K562 (cell line): ENCODE data around the gene CNDP1. TPM values are rescaled to one million over a fixed set of nuclear protein-coding genes. Genes with fewer than 3 reads are reported as not detected.

Experiments used
- ATAC-seq: fragments of 200-7000 bp; cut with Tn5 transposase; 3 replicates; pipeline ENCODE4 v1.9.1; 2020; ENCODE audit warnings: moderate library complexity
- BruUV-seq: library from RNA; stranded (reverse); fragments of 400-500 nt; replicated peaks from 2 replicates; lab custom pipeline; 2021; lab: Mats Ljungman, UMichigan
- CTCF ChIA-PET: fragments of 300-600 bp; formaldehyde crosslinking; extraction: SDS; loops from one replicate; lab custom pipeline; 2021; ENCODE audit warnings: low intra/inter-chr PET ratio; lab: Yijun Ruan, JAX
- POLR2A ChIA-PET: fragments of 300-600, 350-650 bp; sonication (Branson Sonifier 250); formaldehyde crosslinking; extraction: SDS; loops from one replicate; lab custom pipeline; 2021; ENCODE audit warnings: antibody characterized with exemption, inconsistent platforms; lab: Yijun Ruan, JAX
- DNase-seq, 4 experiments: peaks; one replicate each; pipeline versions ENCODE4 v3.0.0 to v3.0.0-alpha.2; 2011 to 2018; ENCODE audit warnings: low spot score in 3 of 4, mixed read lengths in 3 of 4; ENCODE audit errors: extremely low read depth in 1 of 4
- FAIRE-seq: peaks from 2 replicates; lab custom pipeline; 2011; peaks lifted over from hg19 to GRCh38; lab: Jason Lieb, UNC
- H2AFZ ChIP-seq: 2 replicates; pipeline ENCODE4 v1.6.0; 2011; ENCODE audit warnings: low read depth, low read length, control low read depth, inconsistent platforms
- H3K27ac ChIP-seq: fragments of 200-600 bp; 3 replicates; pipeline ENCODE4 v1.8.0; 2011; ENCODE audit warnings: low read depth, mild to moderate bottlenecking, control low read depth, inconsistent platforms, low read length, moderate library complexity, mixed read lengths; ENCODE audit errors: extremely low read depth
- H3K27me3 ChIP-seq, 2 experiments: fragments of 300-600 bp in 1 of 2; 2 replicates in 1 of 2; 3 replicates in 1 of 2; pipeline versions ENCODE4 v1.6.0 to v1.8.0; 2011; ENCODE audit warnings: inconsistent platforms in 2 of 2, low read length in 2 of 2, mild to moderate bottlenecking in 1 of 2, mixed read lengths in 1 of 2, moderate library complexity in 1 of 2; ENCODE audit not compliant: control insufficient read depth in 2 of 2, insufficient read depth in 2 of 2
- H3K36me3 ChIP-seq: fragments of 300-600 bp; 3 replicates; pipeline ENCODE4 v1.8.0; 2011; ENCODE audit warnings: mild to moderate bottlenecking, low read length, inconsistent platforms; ENCODE audit not compliant: control insufficient read depth, insufficient read depth
- H3K4me1 ChIP-seq, 2 experiments: fragments of 200-600 bp in 1 of 2; replicated peaks in 1 of 2; 2 replicates in 1 of 2; 3 replicates in 1 of 2; pipeline versions ENCODE4 v1.5.1 to v1.8.0; 2011; ENCODE audit warnings: inconsistent platforms in 2 of 2, low read length in 2 of 2, mild to moderate bottlenecking in 1 of 2, mixed read lengths in 1 of 2, moderate library complexity in 1 of 2; ENCODE audit not compliant: control insufficient read depth in 2 of 2, insufficient read depth in 2 of 2
- H3K4me2 ChIP-seq: 2 replicates; pipeline ENCODE4 v1.6.1; 2011; ENCODE audit warnings: low read length, control low read depth, inconsistent platforms, mixed read lengths; ENCODE audit not compliant: insufficient read depth
- H3K4me3 ChIP-seq: fragments of 200-600 bp; sonication (generic), shearing (Covaris generic); 2 replicates; pipeline ENCODE4 v1.5.1; 2016; ENCODE audit warnings: control low read depth, inconsistent platforms
- H3K79me2 ChIP-seq: fragments of 200-600 bp; 3 replicates; pipeline ENCODE4 v1.8.0; 2011; ENCODE audit warnings: low read length, inconsistent platforms; ENCODE audit not compliant: control insufficient read depth, insufficient read depth
- H3K9ac ChIP-seq, 2 experiments: 2 replicates each; pipeline versions ENCODE4 v1.6.0 to v1.6.1; 2011; ENCODE audit warnings: low read depth in 2 of 2, low read length in 2 of 2, control low read depth in 1 of 2, inconsistent platforms in 1 of 2, mild to moderate bottlenecking in 1 of 2, mixed read lengths in 1 of 2; ENCODE audit not compliant: insufficient read depth in 1 of 2
- H3K9me1 ChIP-seq: one replicate; pipeline ENCODE4 v1.6.0; 2011; ENCODE audit warnings: inconsistent platforms, mild to moderate bottlenecking, low read length, moderate library complexity; ENCODE audit not compliant: control insufficient read depth, insufficient read depth
- H3K9me3 ChIP-seq: replicated peaks from 2 replicates; pipeline ENCODE4 v1.5.1; 2011; ENCODE audit warnings: low read depth, low read length, inconsistent platforms; ENCODE audit not compliant: control insufficient read depth, insufficient read depth
- H4K20me1 ChIP-seq: replicated peaks from 2 replicates; pipeline ENCODE4 v1.6.1; 2011; ENCODE audit warnings: low read length, inconsistent platforms, mixed read lengths; ENCODE audit not compliant: control insufficient read depth, insufficient read depth
- NFE2 ChIP-seq: IDR thresholded peaks from 2 replicates; pipeline ENCODE4 v1.6.1; 2014; ENCODE audit warnings: antibody characterized with exemption, low read depth
- ZNF121 ChIP-seq: sonication (generic); formaldehyde crosslinking; conservative IDR thresholded peaks from 2 replicates; pipeline ENCODE4 v1.8.0; 2022; ENCODE audit warnings: missing genetic modification reagents
- WGBS: fragments of 100-300 bp; shearing (Covaris generic); methylation state at CpG from one replicate; pipeline ENCODE4 v1.1.6; 2016; ENCODE audit warnings: low coverage, mixed read lengths; ENCODE audit not compliant: insufficient coverage; ENCODE audit errors: missing lambda C conversion rate; 5-methylcytosine and 5-hydroxymethylcytosine counted together
- in situ Hi-C: fragments of 300-500 bp; cut with MboI; formaldehyde crosslinking; loops from 4 replicates; pipeline ENCODE4 v1.15.0; 2018; ENCODE audit warnings: inconsistent platforms, mixed read lengths
- intact Hi-C: fragments of 100-400 bp; cut with micrococcal nuclease; formaldehyde crosslinking; loops from 2 replicates; pipeline ENCODE4 v1.14.2; 2022
- polyA plus RNA-seq, 8 experiments: library from polyadenylated mRNA; depleted of rRNA in 4 of 8; stranded (reverse) in 5 of 8; unstranded in 3 of 8; fragments of >200 nt; fragmentation: Nextera tagmentation in 2 of 8; fragmentation: Illumina TruSeq in 1 of 8; extraction: Ambion mirVana in 2 of 8; extraction: Trizol in 1 of 8; gene quantifications; 2 replicates each; pipeline versions ENCODE4 v1.2.1 to v1.2.3, GENCODE V29; 2011 to 2014; ENCODE audit warnings: inconsistent platforms in 1 of 8, missing spikeins in 1 of 8
- total RNA-seq, 7 experiments: library from RNA; depleted of rRNA in 6 of 7; stranded (reverse); fragments of >200 nt in 6 of 7; fragmentation: Illumina TruSeq in 2 of 7; extraction: Trizol in 2 of 7; gene quantifications; 2 replicates each; pipeline versions ENCODE4 v1.2.1 to v1.2.3, GENCODE V29; 2011 to 2021; ENCODE audit warnings: low replicate concordance in 1 of 7
- TF ChIP-seq, protein P1 (sequence below): sonication (generic); formaldehyde crosslinking; IDR thresholded peaks from 2 replicates; pipeline ENCODE4 v1.8.0; 2023; ENCODE audit warnings: mild to moderate bottlenecking, missing genetic modification reagents
- TF ChIP-seq, protein P2 (sequence below): fragments of 450-650 bp; conservative IDR thresholded peaks from 2 replicates; pipeline ENCODE4 v1.6.1; 2016; ENCODE audit warnings: missing genetic modification characterization, low read depth, mild to moderate bottlenecking, missing compliant biosample characterization, moderate library complexity

Gene CNDP1
- total and polyA plus RNA-seq, 9 of the 15 experiments (the other 6 are each of a cell fraction or from before 2014, with no cell fraction given), result not detected

DNA sequence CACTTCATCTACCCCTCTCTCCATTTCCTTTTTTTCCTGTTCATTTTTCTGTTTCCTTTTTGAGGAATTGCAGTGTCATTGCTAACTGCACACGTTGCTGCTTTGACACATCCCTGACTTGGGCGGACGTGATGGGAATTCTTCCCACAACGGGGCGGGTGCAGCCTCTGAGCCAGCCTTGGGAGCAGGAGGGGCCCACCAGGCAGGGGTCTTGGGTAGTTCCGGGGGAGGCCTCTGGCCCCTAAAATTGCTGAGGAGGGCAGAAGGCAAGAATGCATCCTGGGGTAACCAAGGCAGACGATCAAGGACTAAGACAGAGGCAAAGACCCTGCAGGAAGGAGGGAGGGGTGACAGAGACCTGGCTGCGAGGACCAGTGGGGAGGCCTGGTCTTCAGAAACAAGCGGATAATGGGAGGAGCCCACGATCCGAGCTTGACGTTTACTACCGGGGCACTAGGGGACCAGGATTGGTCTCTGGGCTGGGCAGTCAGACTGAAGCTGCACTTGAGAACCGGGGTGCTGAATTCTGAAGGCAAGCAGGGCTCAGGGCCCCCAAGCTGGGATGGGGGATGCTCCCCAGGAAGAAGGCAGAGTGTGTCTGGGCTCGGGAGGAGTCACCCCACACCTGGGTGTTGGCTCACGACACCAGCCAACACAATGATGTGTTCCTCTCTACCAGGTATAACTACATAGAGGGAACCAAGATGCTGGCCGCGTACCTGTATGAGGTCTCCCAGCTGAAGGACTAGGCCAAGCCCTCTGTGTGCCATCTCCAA lies 14.8 kb upstream of the CNDP1 start (continued):
- TF ChIP-seq, protein P1, sequence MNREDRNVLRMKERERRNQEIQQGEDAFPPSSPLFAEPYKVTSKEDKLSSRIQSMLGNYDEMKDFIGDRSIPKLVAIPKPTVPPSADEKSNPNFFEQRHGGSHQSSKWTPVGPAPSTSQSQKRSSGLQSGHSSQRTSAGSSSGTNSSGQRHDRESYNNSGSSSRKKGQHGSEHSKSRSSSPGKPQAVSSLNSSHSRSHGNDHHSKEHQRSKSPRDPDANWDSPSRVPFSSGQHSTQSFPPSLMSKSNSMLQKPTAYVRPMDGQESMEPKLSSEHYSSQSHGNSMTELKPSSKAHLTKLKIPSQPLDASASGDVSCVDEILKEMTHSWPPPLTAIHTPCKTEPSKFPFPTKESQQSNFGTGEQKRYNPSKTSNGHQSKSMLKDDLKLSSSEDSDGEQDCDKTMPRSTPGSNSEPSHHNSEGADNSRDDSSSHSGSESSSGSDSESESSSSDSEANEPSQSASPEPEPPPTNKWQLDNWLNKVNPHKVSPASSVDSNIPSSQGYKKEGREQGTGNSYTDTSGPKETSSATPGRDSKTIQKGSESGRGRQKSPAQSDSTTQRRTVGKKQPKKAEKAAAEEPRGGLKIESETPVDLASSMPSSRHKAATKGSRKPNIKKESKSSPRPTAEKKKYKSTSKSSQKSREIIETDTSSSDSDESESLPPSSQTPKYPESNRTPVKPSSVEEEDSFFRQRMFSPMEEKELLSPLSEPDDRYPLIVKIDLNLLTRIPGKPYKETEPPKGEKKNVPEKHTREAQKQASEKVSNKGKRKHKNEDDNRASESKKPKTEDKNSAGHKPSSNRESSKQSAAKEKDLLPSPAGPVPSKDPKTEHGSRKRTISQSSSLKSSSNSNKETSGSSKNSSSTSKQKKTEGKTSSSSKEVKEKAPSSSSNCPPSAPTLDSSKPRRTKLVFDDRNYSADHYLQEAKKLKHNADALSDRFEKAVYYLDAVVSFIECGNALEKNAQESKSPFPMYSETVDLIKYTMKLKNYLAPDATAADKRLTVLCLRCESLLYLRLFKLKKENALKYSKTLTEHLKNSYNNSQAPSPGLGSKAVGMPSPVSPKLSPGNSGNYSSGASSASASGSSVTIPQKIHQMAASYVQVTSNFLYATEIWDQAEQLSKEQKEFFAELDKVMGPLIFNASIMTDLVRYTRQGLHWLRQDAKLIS, result no peak
- TF ChIP-seq NFE2, result 0 out of 2 replicates have a peak, but pooled peaks have one; percentile 3
- TF ChIP-seq, all 486 proteins: peak for 2

DNA sequence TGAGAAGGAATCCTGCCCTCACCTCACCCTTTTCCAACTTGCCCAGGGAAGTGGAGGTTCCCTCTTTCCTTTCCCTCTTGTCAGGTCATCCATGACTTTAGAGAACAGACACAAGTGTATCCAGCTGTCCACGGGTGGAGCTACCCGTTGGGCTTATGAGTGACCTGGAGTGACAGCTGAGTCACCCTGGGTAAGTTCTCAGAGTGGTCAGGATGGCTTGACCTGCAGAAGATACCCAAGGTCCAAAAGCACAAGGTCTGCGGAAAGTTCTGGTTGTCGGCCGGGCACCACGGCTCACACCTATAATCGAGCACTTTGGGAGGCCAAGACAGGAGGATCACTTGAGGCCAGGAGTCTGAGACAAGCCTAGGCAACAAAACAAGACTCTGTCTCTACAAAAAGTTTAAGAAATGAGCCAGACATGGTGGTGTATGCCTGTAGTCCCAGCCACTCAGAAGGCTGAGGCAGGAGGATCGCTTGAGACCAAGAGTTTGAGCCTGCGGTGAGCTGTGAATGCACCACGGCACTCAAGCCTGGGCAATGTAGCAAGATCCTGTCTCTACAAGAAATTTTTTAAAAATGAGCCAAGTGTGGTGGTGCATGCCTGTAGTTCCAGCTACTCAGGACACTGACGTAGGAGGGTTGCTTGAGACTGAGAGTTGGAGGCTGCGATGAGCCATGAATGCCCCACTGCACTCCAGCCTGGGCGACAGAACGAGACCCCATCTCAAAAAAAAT lies 14.0 kb upstream of the CNDP1 start:
- Histone ChIP-seq H3K4me3 (no peak overlapping the region), H3K9me3 (no peaks in the 10 kb centered on the region), H3K4me1 (peaks cover 0 to 3% of the 10 kb centered on the region in 2 experiments; a peak in 1 of 5 replicates), H3K79me2 (no peaks in the 10 kb centered on the region), H4K20me1 (no peaks in the 10 kb centered on the region), H3K9me1 (peaks cover 4% of the 10 kb centered on the region), H3K9ac (no peak overlapping the region), H3K36me3 (peaks cover 47% of the 10 kb centered on the region; the same call in 2 of the 3 replicates), H2AFZ (no peak overlapping the region), H3K27ac (no peak overlapping the region), H3K27me3 (no peaks in the 10 kb centered on the region), H3K4me2 (no peak overlapping the region)
- no peak for DNase-seq
- WGBS, result 87% methylated on average over 10 of the region's 14 CpGs
- in situ Hi-C loops (no loop called here), intact Hi-C loops (no loop called here)
- TSS peak; percentile 84 for BruUV-seq
- POLR2A ChIA-PET, result interaction anchor here (0.7 kb wide), 1 partner anchor 14 kb away, joined by 3 read pairs; no protein-coding TSS in a partner anchor
- CTCF ChIA-PET, result no interaction called here
- no peak for ATAC-seq
- 0 out of 2 replicates have a peak, but pooled peaks have one; percentile 17 for TF ChIP-seq ZNF121
- TF ChIP-seq, protein P2, sequence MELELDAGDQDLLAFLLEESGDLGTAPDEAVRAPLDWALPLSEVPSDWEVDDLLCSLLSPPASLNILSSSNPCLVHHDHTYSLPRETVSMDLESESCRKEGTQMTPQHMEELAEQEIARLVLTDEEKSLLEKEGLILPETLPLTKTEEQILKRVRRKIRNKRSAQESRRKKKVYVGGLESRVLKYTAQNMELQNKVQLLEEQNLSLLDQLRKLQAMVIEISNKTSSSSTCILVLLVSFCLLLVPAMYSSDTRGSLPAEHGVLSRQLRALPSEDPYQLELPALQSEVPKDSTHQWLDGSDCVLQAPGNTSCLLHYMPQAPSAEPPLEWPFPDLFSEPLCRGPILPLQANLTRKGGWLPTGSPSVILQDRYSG (tag), result no peak
- FAIRE-seq, result no peak
